Tibial nerve (tissue), 4 donors: ENCODE results near the gene INHBC.

Experiments used
- EP300 ChIP-seq, 2 donors: sonication (generic); formaldehyde crosslinking; IDR thresholded peaks; one replicate each; pipeline ENCODE4 v1.6.1; 2017; ENCODE audit warnings: antibody characterized with exemption in 2 of 2, mild to moderate bottlenecking in 1 of 2
- POLR2A ChIP-seq, 2 donors: fragments of 450-650 bp; IDR thresholded peaks; one replicate each; pipeline ENCODE4 v1.6.1; 2017; ENCODE audit warnings: antibody characterized with exemption in 2 of 2, mild to moderate bottlenecking in 2 of 2, moderate library complexity in 2 of 2
- TF ChIP-seq, protein P1 (sequence below), 5 experiments: fragments of 200-600 bp in 3 of 5; fragments of 450-650 bp in 2 of 5; sonication (generic) in 3 of 5; IDR thresholded peaks; one replicate each; pipeline ENCODE4 v1.5.1; 2016 to 2019; ENCODE audit warnings: antibody characterized with exemption in 5 of 5, mild to moderate bottlenecking in 3 of 5, moderate library complexity in 2 of 5

DNA sequence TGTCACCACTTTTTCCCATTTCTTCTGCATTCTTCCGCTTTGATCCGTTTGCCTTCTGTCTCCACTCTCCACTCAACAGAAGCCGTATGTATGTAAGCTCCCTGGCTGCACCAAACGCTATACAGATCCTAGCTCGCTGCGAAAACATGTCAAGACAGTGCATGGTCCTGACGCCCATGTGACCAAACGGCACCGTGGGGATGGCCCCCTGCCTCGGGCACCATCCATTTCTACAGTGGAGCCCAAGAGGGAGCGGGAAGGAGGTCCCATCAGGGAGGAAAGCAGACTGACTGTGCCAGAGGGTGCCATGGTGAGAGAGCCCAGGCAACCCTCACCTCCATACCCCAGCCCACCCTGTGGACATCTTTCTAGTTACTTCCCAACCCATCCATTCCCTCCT, 33.3 kb downstream of the INHBC start:
- TF ChIP-seq POLR2A (IDR thresholded peaks at IDR 0.05) (no peak), EP300 (IDR thresholded peaks at IDR 0.05) (no peak)
- TF ChIP-seq, protein P1, sequence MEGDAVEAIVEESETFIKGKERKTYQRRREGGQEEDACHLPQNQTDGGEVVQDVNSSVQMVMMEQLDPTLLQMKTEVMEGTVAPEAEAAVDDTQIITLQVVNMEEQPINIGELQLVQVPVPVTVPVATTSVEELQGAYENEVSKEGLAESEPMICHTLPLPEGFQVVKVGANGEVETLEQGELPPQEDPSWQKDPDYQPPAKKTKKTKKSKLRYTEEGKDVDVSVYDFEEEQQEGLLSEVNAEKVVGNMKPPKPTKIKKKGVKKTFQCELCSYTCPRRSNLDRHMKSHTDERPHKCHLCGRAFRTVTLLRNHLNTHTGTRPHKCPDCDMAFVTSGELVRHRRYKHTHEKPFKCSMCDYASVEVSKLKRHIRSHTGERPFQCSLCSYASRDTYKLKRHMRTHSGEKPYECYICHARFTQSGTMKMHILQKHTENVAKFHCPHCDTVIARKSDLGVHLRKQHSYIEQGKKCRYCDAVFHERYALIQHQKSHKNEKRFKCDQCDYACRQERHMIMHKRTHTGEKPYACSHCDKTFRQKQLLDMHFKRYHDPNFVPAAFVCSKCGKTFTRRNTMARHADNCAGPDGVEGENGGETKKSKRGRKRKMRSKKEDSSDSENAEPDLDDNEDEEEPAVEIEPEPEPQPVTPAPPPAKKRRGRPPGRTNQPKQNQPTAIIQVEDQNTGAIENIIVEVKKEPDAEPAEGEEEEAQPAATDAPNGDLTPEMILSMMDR (IDR thresholded peaks at IDR 0.05), result no peak
